ENCODE measurements around the gene CDHR5. TPM values are rescaled to one million over a fixed set of nuclear protein-coding genes. Genes with fewer than 3 reads are reported as not detected.
A peak's percentile ranks its signal among the peaks of the same experiment; 100 is the strongest.

CDHR5 gene
- total and polyA plus RNA-seq, 9 of the 15 experiments (the other 6 are each of a cell fraction or from before 2014, with no cell fraction given) = 0.16 TPM; not detected in 8

- TF ChIP-seq, protein P1, sequence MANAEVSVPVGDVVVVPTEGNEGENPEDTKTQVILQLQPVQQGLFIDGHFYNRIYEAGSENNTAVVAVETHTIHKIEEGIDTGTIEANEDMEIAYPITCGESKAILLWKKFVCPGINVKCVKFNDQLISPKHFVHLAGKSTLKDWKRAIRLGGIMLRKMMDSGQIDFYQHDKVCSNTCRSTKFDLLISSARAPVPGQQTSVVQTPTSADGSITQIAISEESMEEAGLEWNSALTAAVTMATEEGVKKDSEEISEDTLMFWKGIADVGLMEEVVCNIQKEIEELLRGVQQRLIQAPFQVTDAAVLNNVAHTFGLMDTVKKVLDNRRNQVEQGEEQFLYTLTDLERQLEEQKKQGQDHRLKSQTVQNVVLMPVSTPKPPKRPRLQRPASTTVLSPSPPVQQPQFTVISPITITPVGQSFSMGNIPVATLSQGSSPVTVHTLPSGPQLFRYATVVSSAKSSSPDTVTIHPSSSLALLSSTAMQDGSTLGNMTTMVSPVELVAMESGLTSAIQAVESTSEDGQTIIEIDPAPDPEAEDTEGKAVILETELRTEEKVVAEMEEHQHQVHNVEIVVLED (CRISPR knock-in tag; IDR thresholded peaks at IDR 0.05) = no peak
- no peak for TF ChIP-seq TAF7 (tag; IDR thresholded peaks at IDR 0.05)
Measured at GRCh38 chr11:637333-637592, 12.5 kb upstream of the CDHR5 start (continued).

GRCh38 chr11:636511-637332, 12.0 kb upstream of the CDHR5 start, which contains the start of gene DRD4:
Gene DRD4, plus strand, starts transcription at chr11:637269. Its CDS starts 36 bp downstream, at chr11:637305.
- no peaks in the 10 kb centered on the region for H3K9me1 ChIP-seq (ENCODE audit: control insufficient read depth, insufficient read depth, low read length)
- no peak for ATAC-seq
- in situ Hi-C loops (cut with MboI) (no loop called here), intact Hi-C loops (cut with micrococcal nuclease) (no loop called here)
- no peak within 1 kb of the TSS; a peak in 1 of 4 replicates for H3K9ac ChIP-seq (ENCODE audit: insufficient read depth in 1 of 2, low read depth in 2 of 2, low read length in 2 of 2)
- no peaks in the 10 kb centered on the region for H3K27me3 ChIP-seq (ENCODE audit: control insufficient read depth in 2 of 2, insufficient read depth in 2 of 2, low read length in 2 of 2)
- ChIA-PET CTCF (ENCODE audit: low intra/inter-chr PET ratio) (no interaction called here), POLR2A (no interaction called here)
- no peak for FAIRE-seq
- peaks cover 2% of the 10 kb centered on the region; the same call in 1 of the 3 replicates for H3K79me2 ChIP-seq (ENCODE audit: control insufficient read depth, insufficient read depth, low read length)
- no peak within 1 kb of the TSS for H3K4me2 ChIP-seq (ENCODE audit: insufficient read depth, low read length)
- DNase-seq (ENCODE audit: extremely low read depth in 1 of 4, low spot score in 3 of 4) = no peak
- H2AFZ ChIP-seq (ENCODE audit: low read depth, low read length) = no peak within 1 kb of the TSS
- H3K4me3 ChIP-seq = no peak within 1 kb of the TSS
- H3K9me3 ChIP-seq (replicated peaks; ENCODE audit: control insufficient read depth, insufficient read depth, low read depth, low read length) = no peaks in the 10 kb centered on the region
- H4K20me1 ChIP-seq (replicated peaks; ENCODE audit: control insufficient read depth, insufficient read depth, low read length) = no peaks in the 10 kb centered on the region
- BruUV-seq (replicated peaks) = no TSS peak
- H3K4me1 ChIP-seq (replicated peaks in 1 of 2; ENCODE audit: control insufficient read depth in 2 of 2, insufficient read depth in 2 of 2, low read length in 2 of 2) = peaks cover 0 to 17% of the 10 kb centered on the region in 2 experiments; a peak in 2 of 5 replicates
- WGBS (ENCODE audit: insufficient coverage, low coverage, missing lambda C conversion rate) = 96% methylated on average over 18 of the region's 100 CpGs
- H3K27ac ChIP-seq (ENCODE audit: extremely low read depth, low read depth, low read length) = no peak within 1 kb of the TSS
- H3K36me3 ChIP-seq (ENCODE audit: control insufficient read depth, insufficient read depth, low read length) = peaks cover 37% of the 10 kb centered on the region; the same call in 2 of the 3 replicates
- no peak for TF ChIP-seq HDAC8 (tag; IDR thresholded peaks at IDR 0.05)
- TF ChIP-seq DMBX1 (CRISPR knock-in tag; IDR thresholded peaks at IDR 0.05; ENCODE audit: borderline replicate concordance) = no peak
- TF ChIP-seq EWSR1 (IDR thresholded peaks at IDR 0.05; ENCODE audit: borderline replicate concordance, low read depth, partially characterized antibody) = no peak
- no peak for TF ChIP-seq ZNF274 (IDR thresholded peaks at IDR 0.05; ENCODE audit: borderline replicate concordance, low read depth, low read length)
- no peak for TF ChIP-seq ZNF146 (CRISPR knock-in tag; IDR thresholded peaks at IDR 0.05; ENCODE audit: unreplicated experiment)
- no peak for TF ChIP-seq KLF16 (IDR thresholded peaks at IDR 0.05)
- TF ChIP-seq POLR2G (IDR thresholded peaks at IDR 0.05; ENCODE audit: low read depth, low read length) = peak; percentile 38; the same call in 1 of the 2 replicates
- no peak for TF ChIP-seq MTA1 (IDR thresholded peaks at IDR 0.05; ENCODE audit: borderline replicate concordance)
- no peak for TF ChIP-seq U2AF1 (optimal IDR thresholded peaks at IDR 0.05; ENCODE audit: low read depth, low read length)
- TF ChIP-seq E2F1 (CRISPR knock-in tag; IDR thresholded peaks at IDR 0.05) = no peak
- TF ChIP-seq RBBP5 (IDR thresholded peaks at IDR 0.05; ENCODE audit: borderline replicate concordance, insufficient read depth, low read length, poor library complexity, severe bottlenecking) = no peak
